KMS-11 (cell line): ENCODE data around the gene MAST4.

Experiments used
- H2AFZ ChIP-seq: fragments of 200-600 bp; sonication (generic); 2 replicates; pipeline ENCODE4 v1.6.1; 2016; ENCODE audit warnings: antibody characterized with exemption, mixed run types, low read depth
- H3K27ac ChIP-seq: fragments of 200-600 bp; sonication (generic); 2 replicates; pipeline ENCODE4 v1.6.1; 2016; ENCODE audit warnings: mild to moderate bottlenecking, mixed run types
- H3K27me3 ChIP-seq: fragments of 200-600 bp; sonication (generic); 2 replicates; pipeline ENCODE4 v1.6.1; 2017; ENCODE audit warnings: mild to moderate bottlenecking, low read depth, mixed run types, moderate library complexity; ENCODE audit not compliant: insufficient read depth
- H3K36me3 ChIP-seq: fragments of 200-600 bp; sonication (generic); 2 replicates; pipeline ENCODE4 v1.6.1; 2017; ENCODE audit warnings: mild to moderate bottlenecking, mixed run types; ENCODE audit not compliant: insufficient read depth
- H3K4me1 ChIP-seq: fragments of 200-600 bp; sonication (generic); 2 replicates; pipeline ENCODE4 v1.6.1; 2016; ENCODE audit warnings: mild to moderate bottlenecking, low read depth, mixed run types; ENCODE audit not compliant: poor library complexity, severe bottlenecking
- H3K4me2 ChIP-seq: fragments of 200-600 bp; sonication (generic); 2 replicates; pipeline ENCODE4 v1.7.0; 2016; ENCODE audit warnings: mild to moderate bottlenecking, mixed run types
- H3K4me3 ChIP-seq: fragments of 200-600 bp; sonication (generic); IDR thresholded peaks from 2 replicates; pipeline ENCODE4 v1.6.1; 2017; ENCODE audit warnings: low read depth, low read length, mixed read lengths; ENCODE audit not compliant: insufficient read depth
- H3K79me2 ChIP-seq: fragments of 200-600 bp; sonication (generic); 2 replicates; pipeline ENCODE4 v1.6.1; 2016; ENCODE audit warnings: low read depth, mixed run types; ENCODE audit not compliant: insufficient read depth
- H3K9ac ChIP-seq: fragments of 200-600 bp; sonication (generic); 2 replicates; pipeline ENCODE4 v1.6.1; 2016; ENCODE audit warnings: mild to moderate bottlenecking, mixed run types
- H4K20me1 ChIP-seq: fragments of 200-600 bp; sonication (generic); 2 replicates; pipeline ENCODE4 v1.6.1; 2016; ENCODE audit warnings: mild to moderate bottlenecking, mixed run types; ENCODE audit not compliant: insufficient read depth
- CTCF ChIP-seq: fragments of 200-600 bp; sonication (generic); conservative IDR thresholded peaks from 2 replicates; pipeline ENCODE4 v1.6.1; 2017; ENCODE audit warnings: low read depth, mild to moderate bottlenecking, antibody characterized with exemption, low read length, moderate library complexity, mixed read lengths

Gene MAST4

GRCh38 chr5:67160985-67161384 is 564.8 kb downstream of the MAST4 start:
- Histone ChIP-seq H3K4me3 (no peak overlapping the region), H3K27ac (no peak overlapping the region), H3K4me2 (no peak overlapping the region), H3K79me2 (no peaks in the 10 kb centered on the region), H4K20me1 (no peaks in the 10 kb centered on the region), H2AFZ (no peak overlapping the region), H3K4me1 (no peaks in the 10 kb centered on the region), H3K9ac (no peak overlapping the region), H3K27me3 (no peaks in the 10 kb centered on the region), H3K36me3 (no peaks in the 10 kb centered on the region)
- TF ChIP-seq CTCF = no peak

- H3K4me2 ChIP-seq = no peak overlapping the region
- H3K27ac ChIP-seq = no peak overlapping the region
- no peaks in the 10 kb centered on the region for H4K20me1 ChIP-seq
- H3K27me3 ChIP-seq = no peaks in the 10 kb centered on the region
- no peaks in the 10 kb centered on the region for H3K4me1 ChIP-seq
- H3K4me3 ChIP-seq = no peak overlapping the region
- TF ChIP-seq CTCF = no peak
- no peaks in the 10 kb centered on the region for H3K36me3 ChIP-seq
- no peak overlapping the region for H2AFZ ChIP-seq
- H3K9ac ChIP-seq = no peak overlapping the region
- no peaks in the 10 kb centered on the region for H3K79me2 ChIP-seq
Observed at GRCh38 chr5:67161767-67162166, 565.6 kb downstream of the MAST4 start.

GRCh38 chr5:67163231-67163756 is 567.1 kb downstream of the MAST4 start:
- H3K4me3 ChIP-seq = no peak overlapping the region
- no peaks in the 10 kb centered on the region for H3K79me2 ChIP-seq
- H3K9ac ChIP-seq = no peak overlapping the region
- H2AFZ ChIP-seq = no peak overlapping the region
- H3K36me3 ChIP-seq = no peaks in the 10 kb centered on the region
- no peak for TF ChIP-seq CTCF
- no peak overlapping the region for H3K27ac ChIP-seq
- H3K4me2 ChIP-seq = no peak overlapping the region
- H3K27me3 ChIP-seq = no peaks in the 10 kb centered on the region
- no peaks in the 10 kb centered on the region for H3K4me1 ChIP-seq
- H4K20me1 ChIP-seq = no peaks in the 10 kb centered on the region

GRCh38 chr5:67163863-67164595 is 567.8 kb downstream of the MAST4 start:
- no peaks in the 10 kb centered on the region for H4K20me1 ChIP-seq
- H3K36me3 ChIP-seq = no peaks in the 10 kb centered on the region
- no peak overlapping the region for H3K27ac ChIP-seq
- no peaks in the 10 kb centered on the region for H3K27me3 ChIP-seq
- no peak for TF ChIP-seq CTCF
- no peaks in the 10 kb centered on the region for H3K79me2 ChIP-seq
- no peak overlapping the region for H3K4me3 ChIP-seq
- H2AFZ ChIP-seq = no peak overlapping the region
- H3K9ac ChIP-seq = no peak overlapping the region
- H3K4me1 ChIP-seq = no peaks in the 10 kb centered on the region
- no peak overlapping the region for H3K4me2 ChIP-seq
